Measurements from ENCODE around the gene RASL12.

RASL12 gene

GRCh38 chr15:65088643-65089021, 20.8 kb upstream of the RASL12 start:
- H3K27ac ChIP-seq: no peak overlapping the region
- TF ChIP-seq CTCF (conservative IDR thresholded peaks at IDR 0.05): no peak

GRCh38 chr15:65087873-65088642, 20.3 kb upstream of the RASL12 start:
- no peak overlapping the region for H3K27ac ChIP-seq
- no peak for TF ChIP-seq CTCF (conservative IDR thresholded peaks at IDR 0.05)

- H3K27ac ChIP-seq: no peak overlapping the region
- no peak for TF ChIP-seq CTCF (conservative IDR thresholded peaks at IDR 0.05)
Measured at GRCh38 chr15:65087411-65087810, 19.6 kb upstream of the RASL12 start.

- no peak overlapping the region for H3K27ac ChIP-seq
- TF ChIP-seq CTCF (conservative IDR thresholded peaks at IDR 0.05): peak; percentile 25; the same call in 1 of the 2 replicates
Measured at GRCh38 chr15:65086680-65087111, 18.9 kb upstream of the RASL12 start.

- H3K27ac ChIP-seq: no peak overlapping the region
- peak; percentile 76 for TF ChIP-seq CTCF (conservative IDR thresholded peaks at IDR 0.05)
Measured at GRCh38 chr15:65085990-65086679, 18.3 kb upstream of the RASL12 start.

GRCh38 chr15:65085207-65085753, 17.5 kb upstream of the RASL12 start:
- H3K27ac ChIP-seq: no peak overlapping the region
- TF ChIP-seq CTCF (conservative IDR thresholded peaks at IDR 0.05): no peak

- TF ChIP-seq CTCF (conservative IDR thresholded peaks at IDR 0.05): no peak
- H3K27ac ChIP-seq: no peak overlapping the region
Measured at GRCh38 chr15:65084500-65085206, 16.9 kb upstream of the RASL12 start.

All from VCaP (cell line).